Astrocyte (in vitro differentiated cells and primary cell): ENCODE results near the gene F11R.

Source experiments
- CTCF ChIP-seq: IDR thresholded peaks from 2 replicates; pipeline ENCODE4 v1.5.1; 2011; ENCODE audit warnings: low read depth, mild to moderate bottlenecking, inconsistent platforms, low read length, moderate library complexity; ENCODE audit not compliant: insufficient read depth
- EZH2 ChIP-seq: IDR thresholded peaks from 2 replicates; pipeline ENCODE4 v1.6.1; 2012; ENCODE audit warnings: mild to moderate bottlenecking, low read length, inconsistent platforms; ENCODE audit not compliant: insufficient read depth

- no peak for TF ChIP-seq CTCF
- no peak for TF ChIP-seq EZH2
Observed at GRCh38 chr1:160963521-160963920, 57.4 kb downstream of the F11R start.
